GM18508 (cell line): ENCODE results near the gene MAMDC2.

Source experiments
- ATAC-seq: cut with Tn5 transposase; IDR thresholded peaks from one replicate; pipeline ENCODE4 v1.9.1; 2021; ENCODE audit warnings: moderate number of reproducible peaks; ENCODE audit not compliant: insufficient read depth, unreplicated experiment

Gene MAMDC2

GRCh38 chr9:70043689-70044489 lies at the start of gene MAMDC2:
TSS of gene MAMDC2 (plus strand) at chr9:70043848. CDS start at chr9:70044198, 350 bp downstream.
- ATAC-seq: no peak

GRCh38 chr9:69995846-69996245 lies 47.8 kb upstream of the MAMDC2 start:
- no peak for ATAC-seq

- no peak for ATAC-seq
These were observed 46.7 kb upstream of the MAMDC2 start for GRCh38 chr9:69996967-69997366.

GRCh38 chr9:69997524-69997923 lies 46.1 kb upstream of the MAMDC2 start:
- no peak for ATAC-seq

GRCh38 chr9:69999315-69999714 lies 44.3 kb upstream of the MAMDC2 start:
- ATAC-seq: no peak

- ATAC-seq: no peak
These were observed 43.2 kb upstream of the MAMDC2 start for GRCh38 chr9:70000469-70000868.

GRCh38 chr9:70003901-70004714 lies 39.5 kb upstream of the MAMDC2 start:
- ATAC-seq: no peak

- ATAC-seq: no peak
These were observed 37.3 kb upstream of the MAMDC2 start for GRCh38 chr9:70006306-70006705.

- ATAC-seq: no peak
These were observed 35.8 kb upstream of the MAMDC2 start for GRCh38 chr9:70007831-70008230.

- ATAC-seq: no peak
These were observed 33.6 kb upstream of the MAMDC2 start for GRCh38 chr9:70010015-70010414.

- ATAC-seq: no peak
These were observed 32.3 kb upstream of the MAMDC2 start for GRCh38 chr9:70011366-70011765.

- ATAC-seq: no peak
These were observed 31.1 kb upstream of the MAMDC2 start for GRCh38 chr9:70012569-70012968.

GRCh38 chr9:70013598-70014196 lies 30.0 kb upstream of the MAMDC2 start:
- ATAC-seq: no peak

GRCh38 chr9:70015099-70015498 lies 28.5 kb upstream of the MAMDC2 start:
- ATAC-seq: no peak

- ATAC-seq: no peak
These were observed 23.4 kb upstream of the MAMDC2 start for GRCh38 chr9:70020217-70020616.

- ATAC-seq: no peak
These were observed 22.6 kb upstream of the MAMDC2 start for GRCh38 chr9:70020991-70021571.

- ATAC-seq: no peak
These were observed 15.4 kb upstream of the MAMDC2 start for GRCh38 chr9:70028287-70028686.

GRCh38 chr9:70030156-70030555 lies 13.5 kb upstream of the MAMDC2 start:
- ATAC-seq: no peak

- ATAC-seq: no peak
These were observed 12.5 kb upstream of the MAMDC2 start for GRCh38 chr9:70031141-70031545.

GRCh38 chr9:70034271-70034711 lies 9.4 kb upstream of the MAMDC2 start:
- ATAC-seq: no peak

- no peak for ATAC-seq
These were observed 8.0 kb upstream of the MAMDC2 start for GRCh38 chr9:70035691-70036090.
